K562 (cell line): ENCODE results near the gene POLDIP3. TPM values are rescaled to one million over a fixed set of nuclear protein-coding genes. Genes with fewer than 3 reads are reported as not detected.

ENCODE experiments used
- ATAC-seq: fragments of 200-7000 bp; cut with Tn5 transposase; 3 replicates; pipeline ENCODE4 v1.9.1; 2020; ENCODE audit warnings: moderate library complexity
- BruUV-seq: library from RNA; stranded (reverse); fragments of 400-500 nt; replicated peaks from 2 replicates; lab custom pipeline; 2021; lab: Mats Ljungman, UMichigan
- CTCF ChIA-PET: fragments of 300-600 bp; formaldehyde crosslinking; extraction: SDS; loops from one replicate; lab custom pipeline; 2021; ENCODE audit warnings: low intra/inter-chr PET ratio; lab: Yijun Ruan, JAX
- POLR2A ChIA-PET: fragments of 300-600, 350-650 bp; sonication (Branson Sonifier 250); formaldehyde crosslinking; extraction: SDS; loops from one replicate; lab custom pipeline; 2021; ENCODE audit warnings: antibody characterized with exemption, inconsistent platforms; lab: Yijun Ruan, JAX
- DNase-seq, 4 experiments: peaks; one replicate each; pipeline versions ENCODE4 v3.0.0 to v3.0.0-alpha.2; 2011 to 2018; ENCODE audit warnings: low spot score in 3 of 4, mixed read lengths in 3 of 4; ENCODE audit errors: extremely low read depth in 1 of 4
- FAIRE-seq: peaks from 2 replicates; lab custom pipeline; 2011; peaks lifted over from hg19 to GRCh38; lab: Jason Lieb, UNC
- H2AFZ ChIP-seq: 2 replicates; pipeline ENCODE4 v1.6.0; 2011; ENCODE audit warnings: low read depth, low read length, control low read depth, inconsistent platforms
- H3K27ac ChIP-seq: fragments of 200-600 bp; 3 replicates; pipeline ENCODE4 v1.8.0; 2011; ENCODE audit warnings: low read depth, mild to moderate bottlenecking, control low read depth, inconsistent platforms, low read length, moderate library complexity, mixed read lengths; ENCODE audit errors: extremely low read depth
- H3K27me3 ChIP-seq, 2 experiments: fragments of 300-600 bp in 1 of 2; 2 replicates in 1 of 2; 3 replicates in 1 of 2; pipeline versions ENCODE4 v1.6.0 to v1.8.0; 2011; ENCODE audit warnings: inconsistent platforms in 2 of 2, low read length in 2 of 2, mild to moderate bottlenecking in 1 of 2, mixed read lengths in 1 of 2, moderate library complexity in 1 of 2; ENCODE audit not compliant: control insufficient read depth in 2 of 2, insufficient read depth in 2 of 2
- H3K36me3 ChIP-seq: fragments of 300-600 bp; 3 replicates; pipeline ENCODE4 v1.8.0; 2011; ENCODE audit warnings: mild to moderate bottlenecking, low read length, inconsistent platforms; ENCODE audit not compliant: control insufficient read depth, insufficient read depth
- H3K4me1 ChIP-seq, 2 experiments: fragments of 200-600 bp in 1 of 2; replicated peaks in 1 of 2; 2 replicates in 1 of 2; 3 replicates in 1 of 2; pipeline versions ENCODE4 v1.5.1 to v1.8.0; 2011; ENCODE audit warnings: inconsistent platforms in 2 of 2, low read length in 2 of 2, mild to moderate bottlenecking in 1 of 2, mixed read lengths in 1 of 2, moderate library complexity in 1 of 2; ENCODE audit not compliant: control insufficient read depth in 2 of 2, insufficient read depth in 2 of 2
- H3K4me2 ChIP-seq: 2 replicates; pipeline ENCODE4 v1.6.1; 2011; ENCODE audit warnings: low read length, control low read depth, inconsistent platforms, mixed read lengths; ENCODE audit not compliant: insufficient read depth
- H3K4me3 ChIP-seq: fragments of 200-600 bp; sonication (generic), shearing (Covaris generic); 2 replicates; pipeline ENCODE4 v1.5.1; 2016; ENCODE audit warnings: control low read depth, inconsistent platforms
- H3K79me2 ChIP-seq: fragments of 200-600 bp; 3 replicates; pipeline ENCODE4 v1.8.0; 2011; ENCODE audit warnings: low read length, inconsistent platforms; ENCODE audit not compliant: control insufficient read depth, insufficient read depth
- H3K9ac ChIP-seq, 2 experiments: 2 replicates each; pipeline versions ENCODE4 v1.6.0 to v1.6.1; 2011; ENCODE audit warnings: low read depth in 2 of 2, low read length in 2 of 2, control low read depth in 1 of 2, inconsistent platforms in 1 of 2, mild to moderate bottlenecking in 1 of 2, mixed read lengths in 1 of 2; ENCODE audit not compliant: insufficient read depth in 1 of 2
- H3K9me1 ChIP-seq: one replicate; pipeline ENCODE4 v1.6.0; 2011; ENCODE audit warnings: inconsistent platforms, mild to moderate bottlenecking, low read length, moderate library complexity; ENCODE audit not compliant: control insufficient read depth, insufficient read depth
- H3K9me3 ChIP-seq: replicated peaks from 2 replicates; pipeline ENCODE4 v1.5.1; 2011; ENCODE audit warnings: low read depth, low read length, inconsistent platforms; ENCODE audit not compliant: control insufficient read depth, insufficient read depth
- H4K20me1 ChIP-seq: replicated peaks from 2 replicates; pipeline ENCODE4 v1.6.1; 2011; ENCODE audit warnings: low read length, inconsistent platforms, mixed read lengths; ENCODE audit not compliant: control insufficient read depth, insufficient read depth
- GATAD2B ChIP-seq: fragments of 450-650 bp; IDR thresholded peaks from 2 replicates; pipeline ENCODE4 v1.6.1; 2017; ENCODE audit warnings: mild to moderate bottlenecking, borderline replicate concordance
- PHF21A ChIP-seq: fragments of 450-650 bp; IDR thresholded peaks from 2 replicates; pipeline ENCODE4 v1.6.1; 2017; ENCODE audit warnings: low read depth, borderline replicate concordance
- TAL1 ChIP-seq: fragments of 450-650 bp; IDR thresholded peaks from 2 replicates; pipeline ENCODE4 v1.6.1; 2016; ENCODE audit warnings: mild to moderate bottlenecking
- THRAP3 ChIP-seq: fragments of 450-650 bp; IDR thresholded peaks from 2 replicates; pipeline ENCODE4 v1.6.1; 2016; ENCODE audit warnings: mild to moderate bottlenecking, inconsistent platforms, borderline replicate concordance
- WHSC1 ChIP-seq: IDR thresholded peaks from one replicate; pipeline ENCODE4 v1.6.1; 2012; ENCODE audit warnings: low read length, control low read depth, inconsistent platforms
- ZNF134 ChIP-seq: fragments of 250-450 bp; sonication (Bioruptor Pico); conservative IDR thresholded peaks from 2 replicates; pipeline ENCODE4 v1.4.0; 2020
- ZNF583 ChIP-seq: fragments of 250-450 bp; sonication (Bioruptor Pico); IDR thresholded peaks from 2 replicates; pipeline ENCODE4 v1.4.0; 2020
- WGBS: fragments of 100-300 bp; shearing (Covaris generic); methylation state at CpG from one replicate; pipeline ENCODE4 v1.1.6; 2016; ENCODE audit warnings: low coverage, mixed read lengths; ENCODE audit not compliant: insufficient coverage; ENCODE audit errors: missing lambda C conversion rate; 5-methylcytosine and 5-hydroxymethylcytosine counted together
- in situ Hi-C: fragments of 300-500 bp; cut with MboI; formaldehyde crosslinking; loops from 4 replicates; pipeline ENCODE4 v1.15.0; 2018; ENCODE audit warnings: inconsistent platforms, mixed read lengths
- intact Hi-C: fragments of 100-400 bp; cut with micrococcal nuclease; formaldehyde crosslinking; loops from 2 replicates; pipeline ENCODE4 v1.14.2; 2022
- polyA plus RNA-seq, 8 experiments: library from polyadenylated mRNA; depleted of rRNA in 4 of 8; stranded (reverse) in 5 of 8; unstranded in 3 of 8; fragments of >200 nt; fragmentation: Nextera tagmentation in 2 of 8; fragmentation: Illumina TruSeq in 1 of 8; extraction: Ambion mirVana in 2 of 8; extraction: Trizol in 1 of 8; gene quantifications; 2 replicates each; pipeline versions ENCODE4 v1.2.1 to v1.2.3, GENCODE V29; 2011 to 2014; ENCODE audit warnings: inconsistent platforms in 1 of 8, missing spikeins in 1 of 8
- total RNA-seq, 7 experiments: library from RNA; depleted of rRNA in 6 of 7; stranded (reverse); fragments of >200 nt in 6 of 7; fragmentation: Illumina TruSeq in 2 of 7; extraction: Trizol in 2 of 7; gene quantifications; 2 replicates each; pipeline versions ENCODE4 v1.2.1 to v1.2.3, GENCODE V29; 2011 to 2021; ENCODE audit warnings: low replicate concordance in 1 of 7
- TF ChIP-seq, protein P1 (sequence below), 3 experiments: IDR thresholded peaks in 2 of 3; conservative IDR thresholded peaks in 1 of 3; 2 replicates each; pipeline ENCODE4 v1.5.1; 2011 to 2012; ENCODE audit warnings: low read length in 3 of 3, mild to moderate bottlenecking in 3 of 3, control low read depth in 2 of 3, improper control_type of control experiment in 1 of 3, inconsistent platforms in 1 of 3, low read depth in 1 of 3, mixed read lengths in 1 of 3, moderate library complexity in 1 of 3; ENCODE audit not compliant: insufficient read depth in 2 of 3
- TF ChIP-seq, protein P2 (sequence below), 2 experiments: fragments of 450-650 bp in 1 of 2; sonication (generic) in 1 of 2; formaldehyde crosslinking in 1 of 2; IDR thresholded peaks; 2 replicates each; pipeline versions ENCODE4 v1.7.1 to v1.9.0; 2016 to 2022; ENCODE audit warnings: inconsistent platforms in 1 of 2, mild to moderate bottlenecking in 1 of 2, missing genetic modification reagents in 1 of 2
- TF ChIP-seq, protein P3 (sequence below): fragments of 250-450 bp; sonication (Bioruptor Pico); IDR thresholded peaks from 2 replicates; pipeline ENCODE4 v1.8.0; 2021; ENCODE audit warnings: moderate library complexity, mild to moderate bottlenecking, inconsistent platforms

POLDIP3 gene
- total and polyA plus RNA-seq, 9 of the 15 experiments (the other 6 are each of a cell fraction or from before 2014, with no cell fraction given): 14.3 to 53.0 (median 26.3) TPM

DNA sequence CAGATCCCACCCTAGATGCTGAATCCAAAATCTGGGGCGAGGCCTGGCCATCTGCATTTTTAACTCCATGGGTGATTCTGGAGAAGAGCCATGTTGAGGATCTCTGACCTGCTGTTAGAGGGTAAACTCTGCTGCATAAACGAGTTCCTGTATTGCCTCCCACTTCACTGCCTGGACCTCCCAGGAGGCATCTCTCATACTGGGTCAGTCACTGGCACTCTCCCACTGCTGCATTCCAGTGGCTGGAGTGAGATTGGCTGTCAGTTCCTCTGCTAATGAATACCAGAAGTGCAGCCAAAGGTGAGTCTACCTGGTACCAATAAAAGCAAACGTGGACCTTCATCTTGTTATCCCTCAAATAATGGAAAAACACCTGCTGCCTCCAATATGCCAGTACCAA is 10.3 kb downstream of the POLDIP3 start:
- intact Hi-C loops: no loop called here
- no peak for ATAC-seq
- no peak for FAIRE-seq
- H2AFZ ChIP-seq: no peak overlapping the region
- ChIA-PET POLR2A (no interaction called here), CTCF (no interaction called here)
- peaks cover 61% of the 10 kb centered on the region for H3K79me2 ChIP-seq
- BruUV-seq: no TSS peak
- H3K9me1 ChIP-seq: no peaks in the 10 kb centered on the region
- H4K20me1 ChIP-seq: no peaks in the 10 kb centered on the region
- no peak for DNase-seq
- H3K27me3 ChIP-seq: no peaks in the 10 kb centered on the region
- peaks cover 66% of the 10 kb centered on the region; the same call in 2 of the 3 replicates for H3K36me3 ChIP-seq
- H3K4me1 ChIP-seq: no peaks in the 10 kb centered on the region; a peak in 1 of 5 replicates
- H3K9me3 ChIP-seq: no peaks in the 10 kb centered on the region
- H3K9ac ChIP-seq: no peak overlapping the region
- H3K4me3 ChIP-seq: no peak overlapping the region
- WGBS: 78% methylated on average over 3 of the region's 3 CpGs
- no peak overlapping the region; the same call in 2 of the 3 replicates for H3K27ac ChIP-seq
- in situ Hi-C loops: no loop called here
- H3K4me2 ChIP-seq: no peak overlapping the region
- TF ChIP-seq, protein P1, sequence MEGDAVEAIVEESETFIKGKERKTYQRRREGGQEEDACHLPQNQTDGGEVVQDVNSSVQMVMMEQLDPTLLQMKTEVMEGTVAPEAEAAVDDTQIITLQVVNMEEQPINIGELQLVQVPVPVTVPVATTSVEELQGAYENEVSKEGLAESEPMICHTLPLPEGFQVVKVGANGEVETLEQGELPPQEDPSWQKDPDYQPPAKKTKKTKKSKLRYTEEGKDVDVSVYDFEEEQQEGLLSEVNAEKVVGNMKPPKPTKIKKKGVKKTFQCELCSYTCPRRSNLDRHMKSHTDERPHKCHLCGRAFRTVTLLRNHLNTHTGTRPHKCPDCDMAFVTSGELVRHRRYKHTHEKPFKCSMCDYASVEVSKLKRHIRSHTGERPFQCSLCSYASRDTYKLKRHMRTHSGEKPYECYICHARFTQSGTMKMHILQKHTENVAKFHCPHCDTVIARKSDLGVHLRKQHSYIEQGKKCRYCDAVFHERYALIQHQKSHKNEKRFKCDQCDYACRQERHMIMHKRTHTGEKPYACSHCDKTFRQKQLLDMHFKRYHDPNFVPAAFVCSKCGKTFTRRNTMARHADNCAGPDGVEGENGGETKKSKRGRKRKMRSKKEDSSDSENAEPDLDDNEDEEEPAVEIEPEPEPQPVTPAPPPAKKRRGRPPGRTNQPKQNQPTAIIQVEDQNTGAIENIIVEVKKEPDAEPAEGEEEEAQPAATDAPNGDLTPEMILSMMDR (IDR thresholded peaks at IDR 0.05 in 2 of 3, conservative IDR thresholded peaks at IDR 0.05 in 1 of 3; ENCODE audit: insufficient read depth in 2 of 3, low read depth in 1 of 3, low read length in 3 of 3): no peak
- TF ChIP-seq GATAD2B: no peak
- TF ChIP-seq, protein P2, sequence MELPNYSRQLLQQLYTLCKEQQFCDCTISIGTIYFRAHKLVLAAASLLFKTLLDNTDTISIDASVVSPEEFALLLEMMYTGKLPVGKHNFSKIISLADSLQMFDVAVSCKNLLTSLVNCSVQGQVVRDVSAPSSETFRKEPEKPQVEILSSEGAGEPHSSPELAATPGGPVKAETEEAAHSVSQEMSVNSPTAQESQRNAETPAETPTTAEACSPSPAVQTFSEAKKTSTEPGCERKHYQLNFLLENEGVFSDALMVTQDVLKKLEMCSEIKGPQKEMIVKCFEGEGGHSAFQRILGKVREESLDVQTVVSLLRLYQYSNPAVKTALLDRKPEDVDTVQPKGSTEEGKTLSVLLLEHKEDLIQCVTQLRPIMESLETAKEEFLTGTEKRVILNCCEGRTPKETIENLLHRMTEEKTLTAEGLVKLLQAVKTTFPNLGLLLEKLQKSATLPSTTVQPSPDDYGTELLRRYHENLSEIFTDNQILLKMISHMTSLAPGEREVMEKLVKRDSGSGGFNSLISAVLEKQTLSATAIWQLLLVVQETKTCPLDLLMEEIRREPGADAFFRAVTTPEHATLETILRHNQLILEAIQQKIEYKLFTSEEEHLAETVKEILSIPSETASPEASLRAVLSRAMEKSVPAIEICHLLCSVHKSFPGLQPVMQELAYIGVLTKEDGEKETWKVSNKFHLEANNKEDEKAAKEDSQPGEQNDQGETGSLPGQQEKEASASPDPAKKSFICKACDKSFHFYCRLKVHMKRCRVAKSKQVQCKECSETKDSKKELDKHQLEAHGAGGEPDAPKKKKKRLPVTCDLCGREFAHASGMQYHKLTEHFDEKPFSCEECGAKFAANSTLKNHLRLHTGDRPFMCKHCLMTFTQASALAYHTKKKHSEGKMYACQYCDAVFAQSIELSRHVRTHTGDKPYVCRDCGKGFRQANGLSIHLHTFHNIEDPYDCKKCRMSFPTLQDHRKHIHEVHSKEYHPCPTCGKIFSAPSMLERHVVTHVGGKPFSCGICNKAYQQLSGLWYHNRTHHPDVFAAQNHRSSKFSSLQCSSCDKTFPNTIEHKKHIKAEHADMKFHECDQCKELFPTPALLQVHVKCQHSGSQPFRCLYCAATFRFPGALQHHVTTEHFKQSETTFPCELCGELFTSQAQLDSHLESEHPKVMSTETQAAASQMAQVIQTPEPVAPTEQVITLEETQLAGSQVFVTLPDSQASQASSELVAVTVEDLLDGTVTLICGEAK (IDR thresholded peaks at IDR 0.05): no peak
- TF ChIP-seq, protein P2 (CRISPR knock-in tag; IDR thresholded peaks at IDR 0.05): no peak
- no peak for TF ChIP-seq WHSC1
- TF ChIP-seq ZNF134: no peak
- TF ChIP-seq, protein P3, sequence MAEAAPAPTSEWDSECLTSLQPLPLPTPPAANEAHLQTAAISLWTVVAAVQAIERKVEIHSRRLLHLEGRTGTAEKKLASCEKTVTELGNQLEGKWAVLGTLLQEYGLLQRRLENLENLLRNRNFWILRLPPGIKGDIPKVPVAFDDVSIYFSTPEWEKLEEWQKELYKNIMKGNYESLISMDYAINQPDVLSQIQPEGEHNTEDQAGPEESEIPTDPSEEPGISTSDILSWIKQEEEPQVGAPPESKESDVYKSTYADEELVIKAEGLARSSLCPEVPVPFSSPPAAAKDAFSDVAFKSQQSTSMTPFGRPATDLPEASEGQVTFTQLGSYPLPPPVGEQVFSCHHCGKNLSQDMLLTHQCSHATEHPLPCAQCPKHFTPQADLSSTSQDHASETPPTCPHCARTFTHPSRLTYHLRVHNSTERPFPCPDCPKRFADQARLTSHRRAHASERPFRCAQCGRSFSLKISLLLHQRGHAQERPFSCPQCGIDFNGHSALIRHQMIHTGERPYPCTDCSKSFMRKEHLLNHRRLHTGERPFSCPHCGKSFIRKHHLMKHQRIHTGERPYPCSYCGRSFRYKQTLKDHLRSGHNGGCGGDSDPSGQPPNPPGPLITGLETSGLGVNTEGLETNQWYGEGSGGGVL (CRISPR knock-in tag): no peak
- TF ChIP-seq ZNF583: no peak
- TF ChIP-seq TAL1: no peak
- no peak for TF ChIP-seq PHF21A
- TF ChIP-seq THRAP3: no peak
